ENCODE data around the gene ACSF3.

The ACSF3 gene

GRCh38 chr16:89048090-89048725 is 45.4 kb upstream of the ACSF3 start:
- Histone ChIP-seq H3K4me1 (ENCODE audit: insufficient read depth, low read length, severe bottlenecking) (peaks cover 18% of the 10 kb centered on the region), H3K36me3 (ENCODE audit: insufficient read depth, low read length) (no peaks in the 10 kb centered on the region), H3K9me3 (ENCODE audit: low read length) (no peaks in the 10 kb centered on the region), H2AFZ (ENCODE audit: low read length) (no peak overlapping the region), H3K9ac (ENCODE audit: low read length) (no peak overlapping the region), H3K27ac (ENCODE audit: low read depth, low read length, poor library complexity, severe bottlenecking) (no peak overlapping the region), H3K79me2 (ENCODE audit: insufficient read depth, low read length) (no peaks in the 10 kb centered on the region), H3K27me3 (ENCODE audit: insufficient read depth, low read length) (peaks cover 20% of the 10 kb centered on the region), H3K9me2 (ENCODE audit: low read depth, low read length) (no peaks in the 10 kb centered on the region), H3K4me3 (ENCODE audit: low read depth, low read length, poor library complexity, severe bottlenecking) (no peak overlapping the region), H3K4me2 (ENCODE audit: low read length) (no peak overlapping the region), H4K20me1 (ENCODE audit: insufficient read depth, low read length) (no peaks in the 10 kb centered on the region), H3F3A (ENCODE audit: insufficient read depth, low read length) (no peaks in the 10 kb centered on the region)
- TF ChIP-seq CTCF (IDR thresholded peaks at IDR 0.05; ENCODE audit: low read length): no peak
- TF ChIP-seq EZH2 (IDR thresholded peaks at IDR 0.05; ENCODE audit: borderline replicate concordance, low read length): no peak

GRCh38 chr16:89048871-89049422 is 44.7 kb upstream of the ACSF3 start:
- Histone ChIP-seq H3K4me3 (ENCODE audit: low read depth, low read length, poor library complexity, severe bottlenecking) (no peak overlapping the region), H3K4me2 (ENCODE audit: low read length) (no peak overlapping the region), H3K27ac (ENCODE audit: low read depth, low read length, poor library complexity, severe bottlenecking) (no peak overlapping the region), H3K4me1 (ENCODE audit: insufficient read depth, low read length, severe bottlenecking) (peaks cover 16% of the 10 kb centered on the region), H2AFZ (ENCODE audit: low read length) (no peak overlapping the region), H3K9me3 (ENCODE audit: low read length) (no peaks in the 10 kb centered on the region), H3K9me2 (ENCODE audit: low read depth, low read length) (no peaks in the 10 kb centered on the region), H3K36me3 (ENCODE audit: insufficient read depth, low read length) (no peaks in the 10 kb centered on the region), H3K9ac (ENCODE audit: low read length) (no peak overlapping the region), H3K27me3 (ENCODE audit: insufficient read depth, low read length) (peaks cover 20% of the 10 kb centered on the region), H4K20me1 (ENCODE audit: insufficient read depth, low read length) (no peaks in the 10 kb centered on the region), H3K79me2 (ENCODE audit: insufficient read depth, low read length) (no peaks in the 10 kb centered on the region), H3F3A (ENCODE audit: insufficient read depth, low read length) (no peaks in the 10 kb centered on the region)
- no peak for TF ChIP-seq CTCF (IDR thresholded peaks at IDR 0.05; ENCODE audit: low read length)
- TF ChIP-seq EZH2 (IDR thresholded peaks at IDR 0.05; ENCODE audit: borderline replicate concordance, low read length): no peak

- no peak overlapping the region for H3K9ac ChIP-seq (ENCODE audit: low read length)
- H3F3A ChIP-seq (ENCODE audit: insufficient read depth, low read length): no peaks in the 10 kb centered on the region
- H2AFZ ChIP-seq (ENCODE audit: low read length): no peak overlapping the region
- H3K9me2 ChIP-seq (ENCODE audit: low read depth, low read length): no peaks in the 10 kb centered on the region
- H3K79me2 ChIP-seq (ENCODE audit: insufficient read depth, low read length): no peaks in the 10 kb centered on the region
- TF ChIP-seq EZH2 (IDR thresholded peaks at IDR 0.05; ENCODE audit: borderline replicate concordance, low read length) (no peak), CTCF (IDR thresholded peaks at IDR 0.05; ENCODE audit: low read length) (no peak)
- H4K20me1 ChIP-seq (ENCODE audit: insufficient read depth, low read length): no peaks in the 10 kb centered on the region
- no peaks in the 10 kb centered on the region for H3K36me3 ChIP-seq (ENCODE audit: insufficient read depth, low read length)
- no peaks in the 10 kb centered on the region for H3K9me3 ChIP-seq (ENCODE audit: low read length)
- no peak overlapping the region for H3K4me2 ChIP-seq (ENCODE audit: low read length)
- H3K4me1 ChIP-seq (ENCODE audit: insufficient read depth, low read length, severe bottlenecking): peaks cover 9% of the 10 kb centered on the region
- no peak overlapping the region for H3K27ac ChIP-seq (ENCODE audit: low read depth, low read length, poor library complexity, severe bottlenecking)
- no peak overlapping the region for H3K4me3 ChIP-seq (ENCODE audit: low read depth, low read length, poor library complexity, severe bottlenecking)
- peaks cover 20% of the 10 kb centered on the region for H3K27me3 ChIP-seq (ENCODE audit: insufficient read depth, low read length)
Measured at GRCh38 chr16:89049484-89050118, 44.1 kb upstream of the ACSF3 start.

Measured in OCI-LY1 (cell line).